Gastroesophageal sphincter (tissue), 4 donors: ENCODE data around the gene ADGRB2. TPM values are rescaled to one million over a fixed set of nuclear protein-coding genes. Genes with fewer than 3 reads are reported as not detected.

ENCODE experiments used
- ATAC-seq: fragments of 150-250 bp; one replicate; pipeline ENCODE4 v1.9.1; 2016; ENCODE audit warnings: mild to moderate bottlenecking, moderate library complexity
- H3K27ac ChIP-seq, 4 donors: fragments of 200-600 bp; sonication (generic) in 3 of 4; 1 replicate in 3 of 4; 2 replicates in 1 of 4; pipeline ENCODE4 v1.5.1; 2016 to 2019
- H3K27me3 ChIP-seq: fragments of 200-600 bp; sonication (generic); one replicate; pipeline ENCODE4 v1.5.1; 2019
- H3K36me3 ChIP-seq, 2 donors: fragments of 200-600 bp; sonication (generic); one replicate each; pipeline ENCODE4 v1.5.1; 2019; ENCODE audit warnings: control low read depth in 1 of 2
- H3K4me1 ChIP-seq, 3 donors: fragments of 200-600 bp; sonication (generic); 1 replicate in 2 of 3; 2 replicates in 1 of 3; pipeline ENCODE4 v1.5.1; 2016 to 2019; ENCODE audit warnings: control low read depth in 2 of 3
- H3K4me3 ChIP-seq, 2 donors: fragments of 200-600 bp; sonication (generic); one replicate each; pipeline ENCODE4 v1.5.1; 2019; ENCODE audit warnings: mild to moderate bottlenecking in 1 of 2, moderate library complexity in 1 of 2
- H3K9me3 ChIP-seq, 3 donors: fragments of 200-600 bp; sonication (generic); one replicate each; pipeline ENCODE4 v1.5.1; 2017 to 2019; ENCODE audit warnings: control low read depth in 2 of 3
- CTCF ChIP-seq, 4 experiments: fragments of 200-600 bp in 2 of 4; fragments of 450-650 bp in 2 of 4; sonication (generic) in 1 of 4; IDR thresholded peaks; one replicate each; pipeline ENCODE4 v1.5.1; 2017 to 2019; ENCODE audit warnings: antibody characterized with exemption in 4 of 4, mild to moderate bottlenecking in 2 of 4, moderate library complexity in 2 of 4
- EP300 ChIP-seq: sonication (generic); formaldehyde crosslinking; IDR thresholded peaks from one replicate; pipeline ENCODE4 v1.6.1; 2017; ENCODE audit warnings: antibody characterized with exemption, mild to moderate bottlenecking
- POLR2A ChIP-seq, 2 donors: fragments of 450-650 bp; IDR thresholded peaks; one replicate each; pipeline ENCODE4 v1.6.1; 2017; ENCODE audit warnings: antibody characterized with exemption in 2 of 2, mild to moderate bottlenecking in 2 of 2, moderate library complexity in 1 of 2
- POLR2AphosphoS5 ChIP-seq: sonication (generic); formaldehyde crosslinking; IDR thresholded peaks from one replicate; pipeline ENCODE4 v1.6.1; 2017; ENCODE audit warnings: antibody characterized with exemption
- WGBS, 2 donors: methylation state at CpG; one replicate each; pipeline ENCODE4 v1.1.5; 2018; ENCODE audit warnings: low coverage in 1 of 2; 5-methylcytosine and 5-hydroxymethylcytosine counted together
- total RNA-seq, 4 donors: library from RNA; depleted of rRNA; stranded (reverse); fragments of >200 nt; gene quantifications; one replicate each; pipeline ENCODE4 v1.1.0, GENCODE V29; 2016

ADGRB2 gene
- total RNA-seq, 4 donors from 2014 or later, result 1.7 to 6.0 (median 3.2) TPM

- Histone ChIP-seq H3K9me3 (no peaks in the 10 kb centered on the region), H3K4me3 (no peak overlapping the region), H3K4me1 (peaks cover 7 to 100% (median 50%) of the 10 kb centered on the region in 3 donors), H3K27me3 (no peaks in the 10 kb centered on the region), H3K27ac (peak overlapping the region; percentile 71 to 92 (median 88)), H3K36me3 (peaks cover 0 to 32% of the 10 kb centered on the region in 2 donors)
- 52 to 61% methylated on average over 5 to 6 of the region's 7 CpGs for WGBS, 2 donors
- ATAC-seq, result peak; percentile 2
- TF ChIP-seq POLR2A (IDR thresholded peaks at IDR 0.05), result no peak
- no peak for TF ChIP-seq POLR2AphosphoS5
These were observed 63.6 kb downstream of the ADGRB2 start for GRCh38 chr1:31700468-31701090.

GRCh38 chr1:31699341-31699891, 64.7 kb downstream of the ADGRB2 start:
- H3K27ac ChIP-seq, result peak overlapping the region in 3 of 4 donors; percentile 88 to 92 (median 88)

GRCh38 chr1:31697369-31697984, 66.7 kb downstream of the ADGRB2 start:
- peaks cover 7 to 73% (median 27%) of the 10 kb centered on the region in 3 donors for H3K4me1 ChIP-seq
- H3K36me3 ChIP-seq, result peaks cover 0 to 49% of the 10 kb centered on the region in 2 donors
- H3K27ac ChIP-seq, result peak overlapping the region in 2 of 4 donors; percentile 1 to 92
- no peak overlapping the region for H3K4me3 ChIP-seq
- no peaks in the 10 kb centered on the region for H3K27me3 ChIP-seq
- no peak for TF ChIP-seq POLR2A (IDR thresholded peaks at IDR 0.05)
- TF ChIP-seq CTCF (IDR thresholded peaks at IDR 0.05), result no peak
- TF ChIP-seq POLR2AphosphoS5, result no peak
- no peak for TF ChIP-seq EP300
- WGBS, 2 donors, result 81 to 84% methylated on average over 5 to 7 of the region's 12 CpGs
- H3K9me3 ChIP-seq, result no peaks in the 10 kb centered on the region
- no peak for ATAC-seq

More at GRCh38 chr1:31699341-31699891, 64.7 kb downstream of the ADGRB2 start:
- Histone ChIP-seq H3K36me3 (peaks cover 0 to 43% of the 10 kb centered on the region in 2 donors), H3K4me3 (no peak overlapping the region), H3K27me3 (no peaks in the 10 kb centered on the region), H3K4me1 (peaks cover 7 to 92% (median 43%) of the 10 kb centered on the region in 3 donors), H3K9me3 (no peaks in the 10 kb centered on the region)
- WGBS, 2 donors, result 43 to 49% methylated on average over 3 of the region's 10 CpGs
- TF ChIP-seq POLR2AphosphoS5 (no peak), POLR2A (IDR thresholded peaks at IDR 0.05) (no peak), CTCF (IDR thresholded peaks at IDR 0.05) (no peak), EP300 (no peak)
- no peak for ATAC-seq

- H3K4me1 ChIP-seq, result peaks cover 7 to 61% (median 14%) of the 10 kb centered on the region in 3 donors
- WGBS, 2 donors, result no CpG with 5 or more reads among the region's 4 CpGs
- no peak for ATAC-seq
- H3K36me3 ChIP-seq, result peaks cover 0 to 61% of the 10 kb centered on the region in 2 donors
- no peaks in the 10 kb centered on the region for H3K27me3 ChIP-seq
- H3K27ac ChIP-seq, result peak overlapping the region in 3 of 4 donors; percentile 43 to 92 (median 57)
- H3K4me3 ChIP-seq, result no peak overlapping the region
- no peaks in the 10 kb centered on the region for H3K9me3 ChIP-seq
- TF ChIP-seq POLR2A (IDR thresholded peaks at IDR 0.05) (no peak), CTCF (IDR thresholded peaks at IDR 0.05) (no peak), EP300 (no peak), POLR2AphosphoS5 (no peak)
These were observed 67.9 kb downstream of the ADGRB2 start for GRCh38 chr1:31696242-31696641.

- Histone ChIP-seq H3K9me3 (no peaks in the 10 kb centered on the region), H3K4me1 (peaks cover 2 to 52% (median 5%) of the 10 kb centered on the region in 3 donors), H3K27me3 (no peaks in the 10 kb centered on the region), H3K4me3 (no peak overlapping the region), H3K27ac (peak overlapping the region in 3 of 4 donors; percentile 21 to 92 (median 57)), H3K36me3 (peaks cover 0 to 68% of the 10 kb centered on the region in 2 donors)
- no CpG with 5 or more reads among the region's 5 CpGs for WGBS, 2 donors
- no peak for ATAC-seq
- TF ChIP-seq EP300 (no peak), POLR2A (IDR thresholded peaks at IDR 0.05) (no peak), POLR2AphosphoS5 (no peak), CTCF (IDR thresholded peaks at IDR 0.05) (no peak)
These were observed 68.8 kb downstream of the ADGRB2 start for GRCh38 chr1:31695327-31695726.
